Suprapubic skin (tissue), 4 donors: ENCODE measurements around the gene OSTC.

ENCODE experiments used
- EP300 ChIP-seq: sonication (generic); formaldehyde crosslinking; IDR thresholded peaks from one replicate; pipeline ENCODE4 v1.6.1; 2017; ENCODE audit warnings: antibody characterized with exemption
- POLR2A ChIP-seq, 2 donors: fragments of 450-650 bp; IDR thresholded peaks; one replicate each; pipeline ENCODE4 v1.6.1; 2017; ENCODE audit warnings: antibody characterized with exemption in 2 of 2, mild to moderate bottlenecking in 2 of 2, moderate library complexity in 2 of 2
- POLR2AphosphoS5 ChIP-seq, 3 donors: sonication (generic); formaldehyde crosslinking; IDR thresholded peaks; one replicate each; pipeline ENCODE4 v1.6.1; 2017; ENCODE audit warnings: antibody characterized with exemption in 3 of 3

DNA sequence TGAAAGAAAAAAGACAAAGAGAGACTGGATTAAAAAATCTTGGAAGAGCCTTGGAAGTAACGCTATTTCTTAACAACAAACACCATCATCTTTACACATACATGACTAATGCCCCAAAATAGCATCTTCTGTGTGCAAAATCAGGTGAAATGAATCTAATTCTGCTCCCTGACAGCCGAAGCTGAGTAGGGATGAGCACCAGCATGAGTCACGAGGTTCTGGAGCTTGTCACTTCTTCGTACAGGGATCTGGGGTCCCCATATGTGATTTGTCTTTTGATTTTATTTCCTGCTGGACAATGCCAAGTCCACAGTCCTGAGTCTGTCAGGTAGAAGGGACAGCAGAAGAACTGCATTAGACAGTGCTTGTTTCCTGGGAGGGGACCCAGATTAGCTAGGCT is 55.9 kb downstream of the OSTC start:
- TF ChIP-seq POLR2AphosphoS5 (IDR thresholded peaks at IDR 0.05), result no peak
- no peak for TF ChIP-seq POLR2A (IDR thresholded peaks at IDR 0.05)
- TF ChIP-seq EP300, result no peak
